ELR (cell line): ENCODE data around the gene TEFM.
"Not testable (repeated sequence)": the region's sequence is repeated elsewhere in the genome, so short reads cannot be mapped to it uniquely, and the experiment has no call there.

Source experiments
- DNase-seq: peaks from one replicate; pipeline ENCODE4 v3.0.0-alpha.2; 2015; ENCODE audit warnings: low read depth

The TEFM gene

GRCh38 chr17:30906101-30906911 lies at the start of gene TEFM:
TEFM (minus strand) TSS chr17:30906238; CDS start chr17:30906198, 40 bp downstream.
- peak; percentile 95 for DNase-seq

- DNase-seq, result no peak
Measured at GRCh38 chr17:30954046-30954830, 48.2 kb upstream of the TEFM start.

- DNase-seq, result no peak
Measured at GRCh38 chr17:30952638-30953393, 46.8 kb upstream of the TEFM start.

- DNase-seq, result peak; percentile 73
Measured at GRCh38 chr17:30950669-30951399, 44.8 kb upstream of the TEFM start.

GRCh38 chr17:30950189-30950588 lies 44.2 kb upstream of the TEFM start:
- DNase-seq, result no peak

- no peak for DNase-seq
Measured at GRCh38 chr17:30947796-30948195, 41.8 kb upstream of the TEFM start.

- DNase-seq, result peak; percentile 40
Measured at GRCh38 chr17:30942308-30943079, 36.5 kb upstream of the TEFM start.

GRCh38 chr17:30939051-30939689 lies 33.1 kb upstream of the TEFM start:
- no peak for DNase-seq

- no peak for DNase-seq
Measured at GRCh38 chr17:30933966-30934365, 27.9 kb upstream of the TEFM start.

- DNase-seq, result not testable (repeated sequence)
Measured at GRCh38 chr17:30931582-30931981, 25.5 kb upstream of the TEFM start.

GRCh38 chr17:30930495-30930894 lies 24.5 kb upstream of the TEFM start:
- no peak for DNase-seq

GRCh38 chr17:30929861-30930260 lies 23.8 kb upstream of the TEFM start:
- DNase-seq, result not testable (repeated sequence)

- DNase-seq, result no peak
Measured at GRCh38 chr17:30929081-30929633, 23.1 kb upstream of the TEFM start.

GRCh38 chr17:30928584-30928983 lies 22.5 kb upstream of the TEFM start:
- no peak for DNase-seq

GRCh38 chr17:30927756-30928155 lies 21.7 kb upstream of the TEFM start:
- no peak for DNase-seq

- no peak for DNase-seq
Measured at GRCh38 chr17:30926516-30926915, 20.5 kb upstream of the TEFM start.

- no peak for DNase-seq
Measured at GRCh38 chr17:30924341-30924740, 18.3 kb upstream of the TEFM start.

GRCh38 chr17:30922235-30923030 lies 16.4 kb upstream of the TEFM start:
- peak; percentile 10 for DNase-seq

- peak; percentile 10 for DNase-seq
Measured at GRCh38 chr17:30921544-30922196, 15.6 kb upstream of the TEFM start, which contains the start of gene ADAP2. ADAP2 (plus strand) TSS chr17:30921945; CDS start chr17:30922015, 70 bp downstream.
